Measurements from ENCODE around the gene CSAG3.
"Not testable (repeated sequence)": the region's sequence is repeated elsewhere in the genome, so short reads cannot be mapped to it uniquely, and the experiment has no call there.

DNA sequence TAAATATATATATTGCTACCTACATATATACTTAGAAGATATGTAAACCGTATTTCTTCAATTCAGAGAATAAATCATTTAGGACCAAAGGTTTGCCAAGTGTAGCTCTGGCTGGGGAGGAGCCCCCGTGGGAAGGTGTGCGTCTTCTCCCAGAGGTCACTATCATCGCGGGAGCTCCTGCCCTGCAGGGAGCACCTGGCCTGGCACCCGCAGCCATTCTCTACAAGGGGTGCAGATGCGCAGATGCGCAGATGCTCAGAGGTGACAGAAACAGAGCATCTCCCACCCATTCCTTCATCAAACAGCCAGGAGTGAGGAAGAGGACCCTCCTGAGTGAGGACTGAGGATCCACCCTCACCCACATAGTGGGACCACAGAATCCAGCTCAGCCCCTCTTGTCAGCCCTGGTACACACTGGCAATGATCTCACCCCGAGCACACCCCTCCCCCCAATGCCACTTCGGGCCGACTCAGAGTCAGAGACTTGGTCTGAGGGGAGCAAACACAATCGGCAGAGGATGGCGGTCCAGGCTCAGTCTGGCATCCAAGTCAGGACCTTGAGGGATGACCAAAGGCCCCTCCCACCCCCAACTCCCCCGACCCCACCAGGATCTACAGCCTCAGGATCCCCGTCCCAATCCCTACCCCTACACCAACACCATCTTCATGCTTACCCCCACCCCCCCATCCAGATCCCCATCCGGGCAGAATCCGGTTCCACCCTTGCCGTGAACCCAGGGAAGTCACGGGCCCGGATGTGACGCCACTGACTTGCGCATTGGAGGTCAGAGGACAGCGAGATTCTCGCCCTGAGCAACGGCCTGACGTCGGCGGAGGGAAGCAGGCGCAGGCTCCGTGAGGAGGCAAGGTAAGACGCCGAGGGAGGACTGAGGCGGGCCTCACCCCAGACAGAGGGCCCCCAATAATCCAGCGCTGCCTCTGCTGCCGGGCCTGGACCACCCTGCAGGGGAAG lies 44.9 kb upstream of the CSAG3 start, which contains the start of gene MAGEA2B:
- TF ChIP-seq, protein P1, sequence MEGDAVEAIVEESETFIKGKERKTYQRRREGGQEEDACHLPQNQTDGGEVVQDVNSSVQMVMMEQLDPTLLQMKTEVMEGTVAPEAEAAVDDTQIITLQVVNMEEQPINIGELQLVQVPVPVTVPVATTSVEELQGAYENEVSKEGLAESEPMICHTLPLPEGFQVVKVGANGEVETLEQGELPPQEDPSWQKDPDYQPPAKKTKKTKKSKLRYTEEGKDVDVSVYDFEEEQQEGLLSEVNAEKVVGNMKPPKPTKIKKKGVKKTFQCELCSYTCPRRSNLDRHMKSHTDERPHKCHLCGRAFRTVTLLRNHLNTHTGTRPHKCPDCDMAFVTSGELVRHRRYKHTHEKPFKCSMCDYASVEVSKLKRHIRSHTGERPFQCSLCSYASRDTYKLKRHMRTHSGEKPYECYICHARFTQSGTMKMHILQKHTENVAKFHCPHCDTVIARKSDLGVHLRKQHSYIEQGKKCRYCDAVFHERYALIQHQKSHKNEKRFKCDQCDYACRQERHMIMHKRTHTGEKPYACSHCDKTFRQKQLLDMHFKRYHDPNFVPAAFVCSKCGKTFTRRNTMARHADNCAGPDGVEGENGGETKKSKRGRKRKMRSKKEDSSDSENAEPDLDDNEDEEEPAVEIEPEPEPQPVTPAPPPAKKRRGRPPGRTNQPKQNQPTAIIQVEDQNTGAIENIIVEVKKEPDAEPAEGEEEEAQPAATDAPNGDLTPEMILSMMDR (IDR thresholded peaks at IDR 0.05) = not testable (repeated sequence)
- not testable (repeated sequence) for TF ChIP-seq ZFX (IDR thresholded peaks at IDR 0.05; ENCODE audit: borderline replicate concordance)
